Measurements from ENCODE around the gene ATRX.
"Not testable (repeated sequence)": the region's sequence is repeated elsewhere in the genome, so short reads cannot be mapped to it uniquely, and the experiment has no call there.

ATRX gene

GRCh38 chrX:77733342-77733741, 52.7 kb downstream of the ATRX start:
- H3K4me3 ChIP-seq (ENCODE audit: control insufficient read depth, low read depth, low read length), result no peak overlapping the region
- TF ChIP-seq, protein P1, sequence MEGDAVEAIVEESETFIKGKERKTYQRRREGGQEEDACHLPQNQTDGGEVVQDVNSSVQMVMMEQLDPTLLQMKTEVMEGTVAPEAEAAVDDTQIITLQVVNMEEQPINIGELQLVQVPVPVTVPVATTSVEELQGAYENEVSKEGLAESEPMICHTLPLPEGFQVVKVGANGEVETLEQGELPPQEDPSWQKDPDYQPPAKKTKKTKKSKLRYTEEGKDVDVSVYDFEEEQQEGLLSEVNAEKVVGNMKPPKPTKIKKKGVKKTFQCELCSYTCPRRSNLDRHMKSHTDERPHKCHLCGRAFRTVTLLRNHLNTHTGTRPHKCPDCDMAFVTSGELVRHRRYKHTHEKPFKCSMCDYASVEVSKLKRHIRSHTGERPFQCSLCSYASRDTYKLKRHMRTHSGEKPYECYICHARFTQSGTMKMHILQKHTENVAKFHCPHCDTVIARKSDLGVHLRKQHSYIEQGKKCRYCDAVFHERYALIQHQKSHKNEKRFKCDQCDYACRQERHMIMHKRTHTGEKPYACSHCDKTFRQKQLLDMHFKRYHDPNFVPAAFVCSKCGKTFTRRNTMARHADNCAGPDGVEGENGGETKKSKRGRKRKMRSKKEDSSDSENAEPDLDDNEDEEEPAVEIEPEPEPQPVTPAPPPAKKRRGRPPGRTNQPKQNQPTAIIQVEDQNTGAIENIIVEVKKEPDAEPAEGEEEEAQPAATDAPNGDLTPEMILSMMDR (conservative IDR thresholded peaks at IDR 0.05; ENCODE audit: control insufficient read depth, insufficient read depth, low read depth, low read length), result no peak
- DNase-seq (ENCODE audit: low read depth), result no peak

GRCh38 chrX:77731821-77732419, 54.1 kb downstream of the ATRX start:
- TF ChIP-seq, protein P1 (conservative IDR thresholded peaks at IDR 0.05; ENCODE audit: control insufficient read depth, insufficient read depth, low read depth, low read length), result no peak
- H3K4me3 ChIP-seq (ENCODE audit: control insufficient read depth, low read depth, low read length), result no peak overlapping the region
- DNase-seq (ENCODE audit: low read depth), result no peak

- H3K4me3 ChIP-seq (ENCODE audit: control insufficient read depth, low read depth, low read length); DNase-seq (ENCODE audit: low read depth): not testable (repeated sequence)
These were observed 59.9 kb downstream of the ATRX start for GRCh38 chrX:77726095-77726494.

GRCh38 chrX:77723681-77724080, 62.3 kb downstream of the ATRX start:
- TF ChIP-seq, protein P1 (conservative IDR thresholded peaks at IDR 0.05; ENCODE audit: control insufficient read depth, insufficient read depth, low read depth, low read length), result no peak
- H3K4me3 ChIP-seq (ENCODE audit: control insufficient read depth, low read depth, low read length), result no peak overlapping the region
- DNase-seq (ENCODE audit: low read depth), result no peak

DNA sequence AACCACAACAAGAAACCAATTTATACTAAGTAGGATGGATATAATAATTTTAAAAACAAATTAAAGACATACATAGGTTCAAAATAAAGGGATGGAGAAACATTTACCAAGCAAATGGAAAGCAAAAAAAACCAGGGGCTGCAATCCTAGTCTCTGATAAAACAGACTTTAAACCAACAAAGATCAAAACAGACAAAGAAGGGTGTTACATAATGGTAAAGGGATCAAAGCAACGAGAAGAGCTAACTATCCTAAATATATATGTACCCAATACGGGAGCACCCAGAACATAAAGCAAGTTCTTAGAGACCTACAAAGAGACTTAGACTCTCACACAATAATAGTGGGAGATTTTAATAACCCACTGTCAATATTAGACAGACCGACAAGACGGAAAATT, 66.6 kb downstream of the ATRX start:
- DNase-seq (ENCODE audit: low read depth), result no peak
- H3K4me3 ChIP-seq (ENCODE audit: control insufficient read depth, low read depth, low read length), result no peak overlapping the region
- TF ChIP-seq, protein P1 (conservative IDR thresholded peaks at IDR 0.05; ENCODE audit: control insufficient read depth, insufficient read depth, low read depth, low read length), result no peak

DNA sequence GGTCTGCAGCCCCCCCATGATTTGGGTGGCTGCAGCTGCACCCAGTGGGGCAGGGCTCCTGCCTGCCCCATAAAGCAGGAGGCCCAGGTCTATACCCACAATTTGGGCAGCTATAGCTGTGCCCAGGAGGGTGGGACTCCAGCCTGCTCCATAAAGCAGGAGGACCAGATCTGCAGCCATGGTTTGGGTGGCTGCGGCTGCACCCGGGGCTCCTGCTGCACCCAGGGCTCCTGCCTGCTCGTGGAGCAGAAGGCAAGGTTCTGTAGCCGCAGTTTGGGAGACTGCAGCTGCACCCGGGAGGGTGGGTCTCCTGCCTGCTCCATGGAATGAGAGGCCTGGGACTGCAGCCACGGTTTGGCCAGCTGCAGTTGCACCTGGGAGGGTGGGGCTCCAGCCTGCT, 81.1 kb downstream of the ATRX start:
- no peak overlapping the region for H3K4me3 ChIP-seq (ENCODE audit: control insufficient read depth, low read depth, low read length)
- TF ChIP-seq, protein P1 (conservative IDR thresholded peaks at IDR 0.05; ENCODE audit: control insufficient read depth, insufficient read depth, low read depth, low read length), result no peak
- DNase-seq (ENCODE audit: low read depth), result no peak

DNA sequence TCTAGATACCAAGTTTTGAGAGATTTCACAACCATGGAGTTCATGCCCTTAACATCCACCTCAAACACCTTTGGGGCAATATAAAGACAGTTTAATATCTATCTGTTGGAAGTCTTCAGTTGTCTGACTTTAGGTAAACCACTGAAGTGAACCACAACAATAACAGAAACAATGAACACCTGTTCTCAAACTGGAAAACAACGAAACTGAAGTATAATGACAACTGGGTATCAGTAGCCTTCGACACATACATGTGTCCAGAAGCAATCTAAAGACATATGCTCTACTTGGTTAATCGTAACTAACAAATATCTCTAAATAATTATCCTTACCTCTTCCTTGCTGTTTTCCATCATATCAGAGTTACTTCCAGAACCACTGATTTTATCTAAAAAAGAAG, 87.8 kb downstream of the ATRX start:
- no peak for DNase-seq (ENCODE audit: low read depth)
- TF ChIP-seq, protein P1 (conservative IDR thresholded peaks at IDR 0.05; ENCODE audit: control insufficient read depth, insufficient read depth, low read depth, low read length), result no peak
- no peak overlapping the region for H3K4me3 ChIP-seq (ENCODE audit: control insufficient read depth, low read depth, low read length)
